CD4-positive, alpha-beta T cell (primary cell): ENCODE results near the gene SMAD3. TPM values are rescaled to one million over a fixed set of nuclear protein-coding genes. Genes with fewer than 3 reads are reported as not detected.
A peak's percentile ranks its signal among the peaks of the same experiment; 100 is the strongest.

Source experiments
- ATAC-seq: fragments of 200-7000 bp; cut with Tn5 transposase; one replicate; pipeline ENCODE4 v1.10.0; 2022; ENCODE audit warnings: mild to moderate bottlenecking; ENCODE audit not compliant: poor library complexity
- CTCF ChIA-PET: fragments of 350-600 bp; sonication (Branson Sonifier 250); formaldehyde crosslinking; loops from one replicate; lab custom pipeline; 2021; ENCODE audit warnings: antibody characterized with exemption, inconsistent platforms; lab: Charles Lee
- POLR2A ChIA-PET: fragments of 350-600 bp; sonication (Branson Sonifier 250); formaldehyde crosslinking; loops from one replicate; lab custom pipeline; 2021; ENCODE audit warnings: antibody characterized with exemption, inconsistent platforms; lab: Charles Lee
- DNase-seq, 14 experiments: peaks; one replicate each; pipeline ENCODE4 v3.0.0-alpha.2; 2013 to 2020; ENCODE audit warnings: mixed read lengths in 2 of 14
- H3K27ac ChIP-seq, 2 donors: one replicate each; pipeline versions ENCODE4 v1.5.1 to v1.7.0; 2013; ENCODE audit warnings: low read length in 2 of 2, low read depth in 1 of 2, mild to moderate bottlenecking in 1 of 2
- H3K27me3 ChIP-seq, 2 experiments: 1 replicate in 1 of 2; 2 replicates in 1 of 2; pipeline versions ENCODE4 v1.6.1 to v1.7.0; 2013; ENCODE audit warnings: low read length in 2 of 2, control low read depth in 1 of 2, mild to moderate bottlenecking in 1 of 2, moderate library complexity in 1 of 2; ENCODE audit not compliant: insufficient read depth in 2 of 2, control insufficient read depth in 1 of 2
- H3K36me3 ChIP-seq: one replicate; pipeline ENCODE4 v1.6.1; 2013; ENCODE audit warnings: low read length, control low read depth; ENCODE audit not compliant: insufficient read depth
- H3K4me1 ChIP-seq: one replicate; pipeline ENCODE4 v1.6.1; 2013; ENCODE audit warnings: low read length, control low read depth; ENCODE audit not compliant: insufficient read depth
- H3K4me3 ChIP-seq: one replicate; pipeline ENCODE4 v1.5.1; 2013; ENCODE audit warnings: mild to moderate bottlenecking, low read length, moderate library complexity
- H3K9me3 ChIP-seq, 2 experiments: 1 replicate in 1 of 2; 2 replicates in 1 of 2; pipeline versions ENCODE4 v1.6.1 to v1.7.0; 2013; ENCODE audit warnings: low read length in 2 of 2, mild to moderate bottlenecking in 2 of 2, control low read depth in 1 of 2, moderate library complexity in 1 of 2; ENCODE audit not compliant: control insufficient read depth in 1 of 2, insufficient read depth in 1 of 2
- H3K27ac Mint-ChIP-seq: one replicate; pipeline ENCODE4 v1.8.0; 2020; ENCODE audit warnings: mixed read lengths
- H3K27me3 Mint-ChIP-seq: one replicate; pipeline ENCODE4 v1.8.0; 2021; ENCODE audit warnings: mixed read lengths
- H3K36me3 Mint-ChIP-seq: one replicate; pipeline ENCODE4 v1.8.0; 2021; ENCODE audit warnings: low read depth, mixed read lengths
- H3K4me1 Mint-ChIP-seq: one replicate; pipeline ENCODE4 v1.8.0; 2021; ENCODE audit warnings: low read depth, mixed read lengths
- H3K4me3 Mint-ChIP-seq: one replicate; pipeline ENCODE4 v1.8.0; 2020; ENCODE audit warnings: mild to moderate bottlenecking, mixed read lengths
- H3K9me3 Mint-ChIP-seq: one replicate; pipeline ENCODE4 v1.8.0; 2020; ENCODE audit warnings: mixed read lengths
- CTCF ChIP-seq: fragments of 200-600 bp; IDR thresholded peaks from one replicate; pipeline ENCODE4 v1.8.0; 2022; ENCODE audit warnings: antibody characterized with exemption, mild to moderate bottlenecking
- intact Hi-C, 2 experiments: fragments of 100-400 bp; cut with DNase I in 1 of 2; cut with micrococcal nuclease in 1 of 2; formaldehyde crosslinking; loops; one replicate each; pipeline versions ENCODE4 v1.15.1 to v1.9.0; 2023 to 2025; cut with DNase I, micrococcal nuclease
- total RNA-seq, 174 experiments: library from RNA in 2 of 174; stranded (reverse) in 2 of 174; gene quantifications; one replicate each; pipeline ENCODE4 v1.2.3 and lab custom pipeline; 2021 to 2026

SMAD3 gene
- total RNA-seq, 2 experiments from 2014 or later, result 30.0 to 31.0 TPM

- intact Hi-C loops, result no loop called here
- Histone ChIP-seq H3K36me3 (peaks cover 31% of the 10 kb centered on the region), H3K27ac (peak overlapping the region in 1 of 2 donors; percentile 20), H3K4me3 (no peak overlapping the region), H3K9me3 (no peaks in the 10 kb centered on the region), H3K4me1 (peaks cover 94% of the 10 kb centered on the region), H3K27me3 (no peaks in the 10 kb centered on the region)
- Mint-ChIP-seq H3K9me3 (no peaks in the 10 kb centered on the region), H3K4me3 (peak overlapping the region; percentile 57), H3K27ac (no peak overlapping the region), H3K27me3 (no peaks in the 10 kb centered on the region), H3K4me1 (peaks cover 72% of the 10 kb centered on the region), H3K36me3 (peaks cover 35% of the 10 kb centered on the region)
- ATAC-seq, result no peak
- no peak for TF ChIP-seq CTCF
- POLR2A ChIA-PET, result interaction anchor here (0.6 to 4.2 kb wide), 5 partner anchors 7 to 30 kb away, joined by 4 to 37 read pairs (median 5); no protein-coding TSS in a partner anchor
- peak in 2 of 14 experiments; percentile 42 to 43 for DNase-seq
- CTCF ChIA-PET, result no interaction called here
Measured at GRCh38 chr15:67095912-67096311, 30.5 kb downstream of the SMAD3 start.

- Histone ChIP-seq H3K27me3 (no peaks in the 10 kb centered on the region), H3K27ac (peak overlapping the region in 1 of 2 donors; percentile 79), H3K36me3 (peaks cover 31% of the 10 kb centered on the region), H3K4me1 (peaks cover 94% of the 10 kb centered on the region), H3K9me3 (no peaks in the 10 kb centered on the region), H3K4me3 (no peak overlapping the region)
- H3K4me1 Mint-ChIP-seq, result peaks cover 64% of the 10 kb centered on the region
- H3K27me3 Mint-ChIP-seq, result no peaks in the 10 kb centered on the region
- POLR2A ChIA-PET, result interaction anchor here (0.6 to 4.2 kb wide), 5 partner anchors 12 to 30 kb away, joined by 3 to 37 read pairs (median 4); no protein-coding TSS in a partner anchor
- peaks cover 35% of the 10 kb centered on the region for H3K36me3 Mint-ChIP-seq
- TF ChIP-seq CTCF, result no peak
- CTCF ChIA-PET, result interaction anchor here (1.0 to 1.1 kb wide), 2 partner anchors 31 to 150 kb away, joined by 3 to 4 read pairs; partner anchors contain the start of gene SMAD3
- no peak for DNase-seq
- no peak overlapping the region for H3K27ac Mint-ChIP-seq
- H3K4me3 Mint-ChIP-seq, result peak overlapping the region; percentile 17
- intact Hi-C loops, result no loop called here
- ATAC-seq, result no peak
- no peaks in the 10 kb centered on the region for H3K9me3 Mint-ChIP-seq
Measured at GRCh38 chr15:67096546-67097294, 31.3 kb downstream of the SMAD3 start.

GRCh38 chr15:67097424-67097823 lies 32.0 kb downstream of the SMAD3 start:
- Mint-ChIP-seq H3K27ac (no peak overlapping the region), H3K9me3 (no peaks in the 10 kb centered on the region), H3K4me3 (peak overlapping the region; percentile 93), H3K4me1 (peaks cover 57% of the 10 kb centered on the region), H3K36me3 (peaks cover 35% of the 10 kb centered on the region), H3K27me3 (no peaks in the 10 kb centered on the region)
- Histone ChIP-seq H3K9me3 (no peaks in the 10 kb centered on the region), H3K4me3 (no peak overlapping the region), H3K36me3 (peaks cover 27% of the 10 kb centered on the region), H3K4me1 (peaks cover 94% of the 10 kb centered on the region), H3K27ac (peak overlapping the region; percentile 45 to 79), H3K27me3 (no peaks in the 10 kb centered on the region)
- no peak for ATAC-seq
- ChIA-PET POLR2A (interaction anchor here (0.9 to 4.2 kb wide), 4 partner anchors 13 to 29 kb away, joined by 3 to 37 read pairs (median 6); no protein-coding TSS in a partner anchor), CTCF (interaction anchor here (1.0 kb wide), 1 partner anchor 151 kb away, joined by 3 read pairs; no protein-coding TSS in a partner anchor)
- TF ChIP-seq CTCF, result no peak
- intact Hi-C loops, result no loop called here
- DNase-seq, result no peak
